Measurements from ENCODE around the gene TENT5A.

TENT5A gene

GRCh38 chr6:81771097-81771496, 18.6 kb upstream of the TENT5A start:
- no peak for DNase-seq (ENCODE audit: low read depth)

- no peak for DNase-seq (ENCODE audit: low read depth)
Measured at GRCh38 chr6:81770381-81770780, 17.9 kb upstream of the TENT5A start.

GRCh38 chr6:81769824-81770223, 17.3 kb upstream of the TENT5A start:
- DNase-seq (ENCODE audit: low read depth): peak; percentile 61

GRCh38 chr6:81768150-81768942, 15.9 kb upstream of the TENT5A start:
- DNase-seq (ENCODE audit: low read depth): no peak

- DNase-seq (ENCODE audit: low read depth): no peak
Measured at GRCh38 chr6:81767163-81767891, 14.8 kb upstream of the TENT5A start.

GRCh38 chr6:81766482-81767069, 14.1 kb upstream of the TENT5A start:
- peak; percentile 93 for DNase-seq (ENCODE audit: low read depth)

GRCh38 chr6:81764531-81764930, 12.1 kb upstream of the TENT5A start:
- no peak for DNase-seq (ENCODE audit: low read depth)

- no peak for DNase-seq (ENCODE audit: low read depth)
Measured at GRCh38 chr6:81763968-81764367, 11.5 kb upstream of the TENT5A start.

GRCh38 chr6:81763051-81763450, 10.6 kb upstream of the TENT5A start:
- DNase-seq (ENCODE audit: low read depth): no peak

GRCh38 chr6:81762606-81763005, 10.1 kb upstream of the TENT5A start:
- DNase-seq (ENCODE audit: low read depth): no peak

GRCh38 chr6:81762132-81762531, 9.7 kb upstream of the TENT5A start:
- DNase-seq (ENCODE audit: low read depth): peak; percentile 24

GRCh38 chr6:81761197-81761596, 8.7 kb upstream of the TENT5A start:
- DNase-seq (ENCODE audit: low read depth): peak; percentile 72

GRCh38 chr6:81759782-81760181, 7.3 kb upstream of the TENT5A start:
- peak; percentile 92 for DNase-seq (ENCODE audit: low read depth)

GRCh38 chr6:81758221-81758620, 5.7 kb upstream of the TENT5A start:
- DNase-seq (ENCODE audit: low read depth): peak; percentile 36

- no peak for DNase-seq (ENCODE audit: low read depth)
Measured at GRCh38 chr6:81756690-81757089, 4.2 kb upstream of the TENT5A start.

- DNase-seq (ENCODE audit: low read depth): no peak
Measured at GRCh38 chr6:81755551-81755950, 3.1 kb upstream of the TENT5A start.

GRCh38 chr6:81754906-81755305, 2.4 kb upstream of the TENT5A start:
- no peak for DNase-seq (ENCODE audit: low read depth)

- peak; percentile 59 for DNase-seq (ENCODE audit: low read depth)
Measured at GRCh38 chr6:81753711-81754577, 1.5 kb upstream of the TENT5A start.

- peak; percentile 95 for DNase-seq (ENCODE audit: low read depth)
Measured at GRCh38 chr6:81752921-81753710, 635 bp upstream of the TENT5A start.

GRCh38 chr6:81751388-81752083, 945 bp downstream of the TENT5A start:
- peak; percentile 61 for DNase-seq (ENCODE audit: low read depth)
